HS-27A (cell line): ENCODE data around the gene SLC7A10.
"Not testable (repeated sequence)": the region's sequence is repeated elsewhere in the genome, so short reads cannot be mapped to it uniquely, and the experiment has no call there.

Source experiments
- DNase-seq: peaks from one replicate; pipeline ENCODE4 v3.0.0-alpha.2; 2012; ENCODE audit warnings: low read depth, missing footprints

Gene SLC7A10

GRCh38 chr19:33175156-33175782 is 50.4 kb downstream of the SLC7A10 start:
- DNase-seq = no peak

- DNase-seq = no peak
These were observed 51.5 kb downstream of the SLC7A10 start for GRCh38 chr19:33174186-33174585.

- no peak for DNase-seq
These were observed 53.7 kb downstream of the SLC7A10 start for GRCh38 chr19:33171916-33172359.

GRCh38 chr19:33171222-33171795 is 54.3 kb downstream of the SLC7A10 start:
- no peak for DNase-seq

GRCh38 chr19:33168528-33168927 is 57.1 kb downstream of the SLC7A10 start:
- DNase-seq = no peak

GRCh38 chr19:33167438-33167837 is 58.2 kb downstream of the SLC7A10 start:
- no peak for DNase-seq

- DNase-seq = not testable (repeated sequence)
These were observed 59.6 kb downstream of the SLC7A10 start for GRCh38 chr19:33166037-33166436.

GRCh38 chr19:33163481-33163880 is 62.2 kb downstream of the SLC7A10 start:
- no peak for DNase-seq

GRCh38 chr19:33161201-33161600 is 64.4 kb downstream of the SLC7A10 start:
- no peak for DNase-seq

- no peak for DNase-seq
These were observed 65.8 kb downstream of the SLC7A10 start for GRCh38 chr19:33159893-33160292.

- DNase-seq = no peak
These were observed 66.5 kb downstream of the SLC7A10 start for GRCh38 chr19:33159149-33159548.
